HG02938 (cell line): Measurements from ENCODE around the gene UMPS.
"Not testable (repeated sequence)": the region's sequence is repeated elsewhere in the genome, so short reads cannot be mapped to it uniquely, and the experiment has no call there.

Source experiments
- ATAC-seq: cut with Tn5 transposase; IDR thresholded peaks from one replicate; pipeline ENCODE4 v1.9.1; 2021; ENCODE audit warnings: mild to moderate bottlenecking, moderate library complexity; ENCODE audit not compliant: unreplicated experiment

The UMPS gene

GRCh38 chr3:124777762-124778470 lies 47.7 kb downstream of the UMPS start:
- ATAC-seq, result no peak

- ATAC-seq, result no peak
Observed at GRCh38 chr3:124779116-124779515, 48.9 kb downstream of the UMPS start.

GRCh38 chr3:124779751-124780191 lies 49.5 kb downstream of the UMPS start:
- ATAC-seq, result no peak

- ATAC-seq, result no peak
Observed at GRCh38 chr3:124780356-124780755, 50.1 kb downstream of the UMPS start.

- no peak for ATAC-seq
Observed at GRCh38 chr3:124780761-124781475, 50.7 kb downstream of the UMPS start.

- ATAC-seq, result no peak
Observed at GRCh38 chr3:124781476-124782376, 51.5 kb downstream of the UMPS start.

GRCh38 chr3:124782377-124782712 lies 52.1 kb downstream of the UMPS start:
- ATAC-seq, result not testable (repeated sequence)

- ATAC-seq, result no peak
Observed at GRCh38 chr3:124783696-124784095, 53.4 kb downstream of the UMPS start.

GRCh38 chr3:124784686-124785382 lies 54.6 kb downstream of the UMPS start:
- ATAC-seq, result no peak

- no peak for ATAC-seq
Observed at GRCh38 chr3:124785973-124786372, 55.7 kb downstream of the UMPS start.

GRCh38 chr3:124786511-124787241 lies 56.4 kb downstream of the UMPS start:
- ATAC-seq, result no peak

- no peak for ATAC-seq
Observed at GRCh38 chr3:124787476-124788195, 57.4 kb downstream of the UMPS start.

GRCh38 chr3:124788254-124788745 lies 58.0 kb downstream of the UMPS start:
- ATAC-seq, result no peak

- not testable (repeated sequence) for ATAC-seq
Observed at GRCh38 chr3:124789103-124789502, 58.9 kb downstream of the UMPS start.

- no peak for ATAC-seq
Observed at GRCh38 chr3:124791142-124791541, 60.9 kb downstream of the UMPS start.

GRCh38 chr3:124791639-124792151 lies 61.4 kb downstream of the UMPS start:
- ATAC-seq, result no peak

- no peak for ATAC-seq
Observed at GRCh38 chr3:124792341-124793040, 62.2 kb downstream of the UMPS start.

- ATAC-seq, result no peak
Observed at GRCh38 chr3:124793054-124793739, 62.9 kb downstream of the UMPS start.
